Measurements from ENCODE around the gene DOK6. TPM values are rescaled to one million over a fixed set of nuclear protein-coding genes. Genes with fewer than 3 reads are reported as not detected.

Gene DOK6
- total RNA-seq, 3 donors from 2014 or later: 1.0 to 1.4 (median 1.3) TPM

GRCh38 chr18:69617888-69618287, 217.2 kb downstream of the DOK6 start:
- no peak overlapping the region for H3K27ac ChIP-seq
- intact Hi-C loops (cut with DNase I; ENCODE audit: low total_unique reads): no loop called here
- no peak overlapping the region for H3K4me3 ChIP-seq
- H3K4me1 ChIP-seq: no peaks in the 10 kb centered on the region
- no peaks in the 10 kb centered on the region for H3K27me3 ChIP-seq
- H3K9me3 ChIP-seq: no peaks in the 10 kb centered on the region
- TF ChIP-seq POLR2AphosphoS5 (IDR thresholded peaks at IDR 0.05) (no peak), POLR2A (IDR thresholded peaks at IDR 0.05) (no peak)
- TF ChIP-seq, protein P1, sequence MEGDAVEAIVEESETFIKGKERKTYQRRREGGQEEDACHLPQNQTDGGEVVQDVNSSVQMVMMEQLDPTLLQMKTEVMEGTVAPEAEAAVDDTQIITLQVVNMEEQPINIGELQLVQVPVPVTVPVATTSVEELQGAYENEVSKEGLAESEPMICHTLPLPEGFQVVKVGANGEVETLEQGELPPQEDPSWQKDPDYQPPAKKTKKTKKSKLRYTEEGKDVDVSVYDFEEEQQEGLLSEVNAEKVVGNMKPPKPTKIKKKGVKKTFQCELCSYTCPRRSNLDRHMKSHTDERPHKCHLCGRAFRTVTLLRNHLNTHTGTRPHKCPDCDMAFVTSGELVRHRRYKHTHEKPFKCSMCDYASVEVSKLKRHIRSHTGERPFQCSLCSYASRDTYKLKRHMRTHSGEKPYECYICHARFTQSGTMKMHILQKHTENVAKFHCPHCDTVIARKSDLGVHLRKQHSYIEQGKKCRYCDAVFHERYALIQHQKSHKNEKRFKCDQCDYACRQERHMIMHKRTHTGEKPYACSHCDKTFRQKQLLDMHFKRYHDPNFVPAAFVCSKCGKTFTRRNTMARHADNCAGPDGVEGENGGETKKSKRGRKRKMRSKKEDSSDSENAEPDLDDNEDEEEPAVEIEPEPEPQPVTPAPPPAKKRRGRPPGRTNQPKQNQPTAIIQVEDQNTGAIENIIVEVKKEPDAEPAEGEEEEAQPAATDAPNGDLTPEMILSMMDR (IDR thresholded peaks at IDR 0.05): no peak
- no peaks in the 10 kb centered on the region for H3K36me3 ChIP-seq
- DNase-seq (ENCODE audit: low spot score in 2 of 2): no peak

DNA sequence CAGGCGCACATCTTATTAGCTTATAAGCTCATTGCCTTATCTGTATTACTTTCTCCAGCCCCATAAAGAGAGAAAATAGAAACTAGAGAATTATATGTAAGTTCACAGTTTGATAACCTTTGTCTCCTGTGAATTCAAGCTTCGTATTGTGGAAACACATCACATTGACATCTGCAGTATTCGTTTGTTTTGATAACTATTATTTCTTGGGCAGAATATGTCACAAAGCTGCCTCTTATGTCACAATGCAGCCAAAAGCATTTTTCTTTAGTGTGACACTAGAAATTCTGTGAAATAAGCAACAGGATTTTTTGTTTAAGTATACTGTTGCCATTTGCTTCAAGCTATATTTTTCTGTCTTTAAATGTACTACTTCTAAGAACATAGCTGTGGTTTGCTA, 221.5 kb downstream of the DOK6 start:
- no peak for DNase-seq (ENCODE audit: low spot score in 2 of 2)
- Histone ChIP-seq H3K4me3 (no peak overlapping the region), H3K36me3 (no peaks in the 10 kb centered on the region), H3K27me3 (no peaks in the 10 kb centered on the region), H3K27ac (no peak overlapping the region), H3K4me1 (no peaks in the 10 kb centered on the region), H3K9me3 (no peaks in the 10 kb centered on the region)
- TF ChIP-seq POLR2A (IDR thresholded peaks at IDR 0.05): no peak
- TF ChIP-seq POLR2AphosphoS5 (IDR thresholded peaks at IDR 0.05): no peak
- TF ChIP-seq, protein P1 (IDR thresholded peaks at IDR 0.05): no peak
- intact Hi-C loops (cut with DNase I; ENCODE audit: low total_unique reads): no loop called here

GRCh38 chr18:69622961-69623360, 222.3 kb downstream of the DOK6 start:
- H3K27me3 ChIP-seq: no peaks in the 10 kb centered on the region
- TF ChIP-seq POLR2A (IDR thresholded peaks at IDR 0.05): no peak
- TF ChIP-seq, protein P1 (IDR thresholded peaks at IDR 0.05): no peak
- no peak for TF ChIP-seq POLR2AphosphoS5 (IDR thresholded peaks at IDR 0.05)
- no peak overlapping the region for H3K27ac ChIP-seq
- H3K36me3 ChIP-seq: no peaks in the 10 kb centered on the region
- DNase-seq (ENCODE audit: low spot score in 2 of 2): no peak
- H3K9me3 ChIP-seq: no peaks in the 10 kb centered on the region
- intact Hi-C loops (cut with DNase I; ENCODE audit: low total_unique reads): no loop called here
- no peaks in the 10 kb centered on the region for H3K4me1 ChIP-seq
- no peak overlapping the region for H3K4me3 ChIP-seq

DNA sequence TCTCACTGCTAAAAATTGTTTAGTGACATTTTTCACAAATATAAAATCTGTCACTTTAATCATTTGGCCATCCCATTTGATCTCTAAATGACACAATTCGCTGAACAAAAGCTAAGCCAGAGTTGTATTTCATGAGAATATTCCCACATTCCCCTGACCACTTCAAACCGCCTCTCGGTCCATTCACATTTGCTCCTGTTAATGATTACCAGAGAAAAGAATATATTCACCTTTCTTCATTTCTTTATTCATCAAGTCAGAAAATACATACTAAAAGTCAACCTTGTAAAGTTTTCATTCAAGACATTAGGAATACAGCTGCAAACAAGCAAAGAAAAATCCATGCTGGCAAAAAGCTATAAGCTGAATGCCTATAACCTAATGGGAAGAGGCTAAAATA, 225.5 kb downstream of the DOK6 start:
- Histone ChIP-seq H3K36me3 (no peaks in the 10 kb centered on the region), H3K4me3 (no peak overlapping the region), H3K27me3 (no peaks in the 10 kb centered on the region), H3K9me3 (no peaks in the 10 kb centered on the region), H3K4me1 (no peaks in the 10 kb centered on the region), H3K27ac (no peak overlapping the region)
- intact Hi-C loops (cut with DNase I; ENCODE audit: low total_unique reads): no loop called here
- no peak for DNase-seq (ENCODE audit: low spot score in 2 of 2)
- TF ChIP-seq POLR2AphosphoS5 (IDR thresholded peaks at IDR 0.05): no peak
- TF ChIP-seq POLR2A (IDR thresholded peaks at IDR 0.05): no peak
- TF ChIP-seq, protein P1 (IDR thresholded peaks at IDR 0.05): no peak

DNA sequence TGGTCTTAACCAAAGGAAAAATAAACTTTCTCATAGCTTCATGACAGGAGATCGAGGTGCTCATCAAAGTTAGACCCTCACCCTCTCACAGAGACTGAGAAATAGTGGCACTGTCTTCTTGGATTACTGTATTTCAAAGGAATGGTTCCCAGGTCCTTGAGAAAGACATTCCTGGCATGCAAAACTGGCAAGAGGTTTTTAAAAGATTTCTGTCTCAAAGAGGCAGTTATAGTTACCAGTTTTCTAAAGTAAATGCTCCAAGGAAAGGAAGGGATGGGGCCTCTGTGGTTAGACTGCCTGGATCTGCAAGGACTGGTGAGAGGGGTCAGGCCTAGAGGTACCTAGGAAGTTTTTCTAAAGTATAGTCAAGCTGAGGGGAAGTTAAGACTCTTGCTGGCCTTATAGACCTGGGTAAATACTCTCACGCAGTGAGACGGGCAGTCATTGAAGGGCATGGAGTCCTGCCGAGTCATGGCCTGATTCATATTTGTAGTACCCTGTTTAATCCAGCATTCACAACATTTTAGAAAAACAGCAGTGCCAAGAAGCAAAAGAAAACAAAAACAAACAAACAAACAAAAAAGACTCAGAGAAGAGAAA, 226.1 kb downstream of the DOK6 start:
- no peaks in the 10 kb centered on the region for H3K4me1 ChIP-seq
- H3K4me3 ChIP-seq: no peak overlapping the region
- no peak overlapping the region for H3K27ac ChIP-seq
- no peak for DNase-seq (ENCODE audit: low spot score in 2 of 2)
- no peaks in the 10 kb centered on the region for H3K9me3 ChIP-seq
- intact Hi-C loops (cut with DNase I; ENCODE audit: low total_unique reads): no loop called here
- TF ChIP-seq, protein P1 (IDR thresholded peaks at IDR 0.05): no peak
- TF ChIP-seq POLR2AphosphoS5 (IDR thresholded peaks at IDR 0.05) (no peak), POLR2A (IDR thresholded peaks at IDR 0.05) (no peak)
- H3K27me3 ChIP-seq: no peaks in the 10 kb centered on the region
- no peaks in the 10 kb centered on the region for H3K36me3 ChIP-seq
